ENCODE data around the gene ADCY5.

DNA sequence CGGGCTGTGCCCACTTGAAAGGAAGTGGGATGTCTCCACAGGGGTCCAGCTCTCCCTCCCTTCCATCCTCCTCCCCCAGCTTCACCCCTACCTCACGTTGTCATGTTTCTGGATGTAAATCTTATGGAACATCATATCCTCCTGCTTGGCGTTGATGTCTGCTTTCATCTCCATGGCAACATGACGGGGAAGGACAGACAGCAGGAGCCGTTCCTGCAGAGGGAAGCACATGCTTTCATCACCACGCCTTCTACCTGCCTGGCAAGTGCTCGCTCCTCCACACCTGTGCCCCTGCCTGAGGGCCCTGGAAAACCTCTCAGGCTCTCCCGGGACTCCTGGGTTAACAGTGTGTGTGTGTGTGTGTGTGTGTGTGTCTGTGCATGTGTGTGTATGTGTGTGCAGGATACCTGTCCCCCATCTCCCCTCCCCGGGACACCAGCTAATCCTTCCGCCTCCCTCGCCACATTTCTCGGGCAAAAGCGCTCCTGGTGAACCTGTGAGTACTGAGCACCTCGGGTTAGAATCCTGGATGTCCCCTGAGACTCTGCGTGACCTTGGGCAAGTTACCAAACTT, 101.1 kb downstream of the ADCY5 start:
- TF ChIP-seq, protein P1, sequence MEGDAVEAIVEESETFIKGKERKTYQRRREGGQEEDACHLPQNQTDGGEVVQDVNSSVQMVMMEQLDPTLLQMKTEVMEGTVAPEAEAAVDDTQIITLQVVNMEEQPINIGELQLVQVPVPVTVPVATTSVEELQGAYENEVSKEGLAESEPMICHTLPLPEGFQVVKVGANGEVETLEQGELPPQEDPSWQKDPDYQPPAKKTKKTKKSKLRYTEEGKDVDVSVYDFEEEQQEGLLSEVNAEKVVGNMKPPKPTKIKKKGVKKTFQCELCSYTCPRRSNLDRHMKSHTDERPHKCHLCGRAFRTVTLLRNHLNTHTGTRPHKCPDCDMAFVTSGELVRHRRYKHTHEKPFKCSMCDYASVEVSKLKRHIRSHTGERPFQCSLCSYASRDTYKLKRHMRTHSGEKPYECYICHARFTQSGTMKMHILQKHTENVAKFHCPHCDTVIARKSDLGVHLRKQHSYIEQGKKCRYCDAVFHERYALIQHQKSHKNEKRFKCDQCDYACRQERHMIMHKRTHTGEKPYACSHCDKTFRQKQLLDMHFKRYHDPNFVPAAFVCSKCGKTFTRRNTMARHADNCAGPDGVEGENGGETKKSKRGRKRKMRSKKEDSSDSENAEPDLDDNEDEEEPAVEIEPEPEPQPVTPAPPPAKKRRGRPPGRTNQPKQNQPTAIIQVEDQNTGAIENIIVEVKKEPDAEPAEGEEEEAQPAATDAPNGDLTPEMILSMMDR (IDR thresholded peaks at IDR 0.05; ENCODE audit: borderline replicate concordance, extremely low read depth, low read length, poor library complexity, severe bottlenecking), result no peak
- no peak for TF ChIP-seq EZH2 (IDR thresholded peaks at IDR 0.05; ENCODE audit: borderline replicate concordance, low read depth, low read length, severe bottlenecking)
